ENCODE data around the gene WBP4.

Gene WBP4

DNA sequence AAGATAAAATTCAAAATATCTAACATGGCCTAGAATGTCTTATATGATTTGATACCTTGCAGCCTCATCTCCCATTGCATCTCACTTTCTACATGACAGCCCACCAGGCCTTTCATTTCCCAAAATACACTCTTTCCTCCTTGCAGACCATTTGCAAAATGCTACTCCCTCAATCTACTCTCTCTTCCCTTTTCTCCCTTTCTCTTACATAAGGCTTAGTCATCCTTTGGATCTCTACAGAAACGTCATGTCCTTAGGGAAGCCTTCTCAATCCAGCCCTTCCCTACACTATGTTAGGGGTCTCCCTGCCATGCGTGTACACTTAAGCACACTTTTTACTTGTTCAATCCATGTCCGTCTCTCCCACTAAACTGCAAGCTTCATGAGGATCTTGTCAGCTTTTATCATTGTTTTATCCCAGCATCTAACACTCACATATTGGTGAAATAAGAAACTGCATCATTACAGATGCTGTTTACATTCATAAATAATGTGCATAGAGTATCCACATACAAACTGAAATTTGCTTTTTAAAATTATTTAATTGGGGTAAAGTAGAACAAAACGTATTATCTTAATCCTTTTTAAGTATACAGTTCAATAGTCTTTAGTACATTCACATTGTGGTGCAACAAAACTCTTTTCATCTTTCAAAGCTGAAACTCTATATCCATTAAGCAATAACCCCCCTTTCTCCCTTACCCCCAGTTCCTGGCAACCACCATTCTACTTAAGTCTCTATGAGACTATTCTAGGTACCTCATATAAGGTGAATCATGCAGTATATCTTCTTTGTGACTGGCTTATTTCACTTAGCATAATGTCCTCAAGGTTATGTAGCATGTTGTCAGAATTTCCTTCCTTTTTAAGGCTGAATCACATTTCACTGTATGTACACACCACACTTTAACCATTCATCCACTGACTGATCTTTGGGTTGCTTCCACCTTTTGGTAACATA, 11.5 kb upstream of the WBP4 start:
- Histone ChIP-seq H3K27ac (ENCODE audit: low read depth, low read length, severe bottlenecking) (no peak overlapping the region), H3K4me1 (ENCODE audit: control insufficient read depth, insufficient read depth, low read length, poor library complexity, severe bottlenecking) (no peaks in the 10 kb centered on the region), H3K9me3 (ENCODE audit: control insufficient read depth, low read length) (peaks cover 11% of the 10 kb centered on the region), H3K36me3 (ENCODE audit: control insufficient read depth, insufficient read depth, low read length) (peaks cover 13% of the 10 kb centered on the region), H3K4me3 (ENCODE audit: extremely low read depth, insufficient read depth, low read length, poor library complexity, severe bottlenecking) (no peak overlapping the region)
- 89 to 91% methylated on average over 1 to 3 of the region's 4 CpGs for WGBS, 2 experiments (ENCODE audit: insufficient coverage in 2 of 2)

DNA sequence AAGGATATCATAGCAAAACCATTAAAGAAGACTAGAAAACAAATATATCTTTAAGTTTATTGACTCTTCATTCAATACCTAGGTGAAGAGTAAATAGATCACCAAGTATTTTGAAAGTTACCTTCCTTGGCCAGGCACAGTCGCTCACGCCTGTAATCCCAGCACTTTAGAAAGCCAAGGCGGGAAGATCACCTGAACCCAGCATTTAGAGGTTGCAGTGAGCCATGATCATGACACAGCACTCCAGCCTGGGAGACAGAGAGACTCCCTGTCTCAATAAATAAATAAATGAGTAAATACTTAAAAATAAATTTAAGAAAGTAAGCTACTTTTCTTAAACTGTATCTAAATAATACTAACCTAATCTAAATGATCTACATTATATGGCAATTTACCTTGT, 8.9 kb upstream of the WBP4 start:
- no peak overlapping the region for H3K27ac ChIP-seq (ENCODE audit: low read depth, low read length, severe bottlenecking)
- WGBS, 2 experiments (ENCODE audit: insufficient coverage in 2 of 2) = 94 to 100% methylated on average over 2 to 3 of the region's 3 CpGs
- no peaks in the 10 kb centered on the region for H3K4me1 ChIP-seq (ENCODE audit: control insufficient read depth, insufficient read depth, low read length, poor library complexity, severe bottlenecking)
- peaks cover 13% of the 10 kb centered on the region for H3K36me3 ChIP-seq (ENCODE audit: control insufficient read depth, insufficient read depth, low read length)
- peaks cover 11% of the 10 kb centered on the region for H3K9me3 ChIP-seq (ENCODE audit: control insufficient read depth, low read length)
- H3K4me3 ChIP-seq (ENCODE audit: extremely low read depth, insufficient read depth, low read length, poor library complexity, severe bottlenecking) = no peak overlapping the region

DNA sequence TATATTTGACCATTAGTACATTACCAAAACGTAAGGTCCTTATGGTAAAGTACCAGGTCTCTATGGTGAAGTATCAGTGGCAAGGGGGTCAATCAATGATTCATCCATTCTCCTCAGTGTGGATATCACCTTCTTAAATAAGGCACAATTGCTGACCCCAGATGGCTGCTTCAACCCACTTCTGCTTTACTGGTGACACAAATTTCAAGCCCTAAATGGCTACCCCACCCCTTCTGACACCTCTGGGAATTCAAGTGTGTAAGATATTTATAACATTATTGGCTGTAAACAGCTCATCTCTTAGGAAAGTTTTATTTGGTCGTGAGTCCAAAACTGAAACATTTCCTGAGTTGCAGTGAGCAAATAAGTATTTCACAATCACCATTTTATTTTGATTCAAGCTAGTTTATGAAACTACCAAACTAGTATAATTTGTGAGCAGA, 7.9 kb upstream of the WBP4 start:
- WGBS, 2 experiments (ENCODE audit: insufficient coverage in 2 of 2) = no CpG with 5 or more reads among the region's 2 CpGs
- Histone ChIP-seq H3K27ac (ENCODE audit: low read depth, low read length, severe bottlenecking) (no peak overlapping the region), H3K4me1 (ENCODE audit: control insufficient read depth, insufficient read depth, low read length, poor library complexity, severe bottlenecking) (no peaks in the 10 kb centered on the region), H3K9me3 (ENCODE audit: control insufficient read depth, low read length) (peaks cover 9% of the 10 kb centered on the region), H3K4me3 (ENCODE audit: extremely low read depth, insufficient read depth, low read length, poor library complexity, severe bottlenecking) (no peak overlapping the region), H3K36me3 (ENCODE audit: control insufficient read depth, insufficient read depth, low read length) (peaks cover 8% of the 10 kb centered on the region)

DNA sequence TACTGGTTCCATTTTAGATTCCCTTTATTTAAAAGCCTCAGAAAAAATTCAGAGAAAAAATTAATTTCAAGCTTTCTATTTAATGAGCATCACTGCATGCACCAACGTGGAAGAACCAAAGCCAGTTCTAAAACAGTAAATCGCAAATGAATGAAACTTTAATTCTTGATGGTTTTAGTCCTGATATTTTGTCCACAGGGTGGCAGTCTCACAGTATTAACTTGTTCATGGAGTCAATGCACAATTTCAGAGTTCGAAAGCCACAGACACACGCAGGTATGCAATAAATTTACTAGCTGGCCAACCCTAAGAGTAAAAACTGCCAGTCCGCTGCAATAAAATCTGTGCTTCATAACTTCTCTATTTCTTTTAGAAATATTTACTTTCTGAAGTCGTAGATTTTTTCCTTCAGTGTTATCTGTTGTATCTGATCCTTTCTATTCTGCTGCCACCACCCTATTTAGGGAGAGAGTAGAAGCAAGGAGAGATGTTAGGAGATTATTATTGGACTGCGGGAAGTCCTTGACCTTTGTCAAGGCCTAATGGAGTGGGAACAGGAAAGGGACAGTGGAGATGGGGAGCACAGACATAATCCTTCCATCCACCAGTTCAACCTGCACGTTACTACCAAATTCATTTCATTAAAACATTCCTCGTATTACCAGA, 7.0 kb upstream of the WBP4 start:
- H3K36me3 ChIP-seq (ENCODE audit: control insufficient read depth, insufficient read depth, low read length) = peaks cover 5% of the 10 kb centered on the region
- no peak overlapping the region for H3K27ac ChIP-seq (ENCODE audit: low read depth, low read length, severe bottlenecking)
- 81 to 87% methylated on average over 6 of the region's 9 CpGs for WGBS, 2 experiments (ENCODE audit: insufficient coverage in 2 of 2)
- H3K4me3 ChIP-seq (ENCODE audit: extremely low read depth, insufficient read depth, low read length, poor library complexity, severe bottlenecking) = no peak overlapping the region
- H3K4me1 ChIP-seq (ENCODE audit: control insufficient read depth, insufficient read depth, low read length, poor library complexity, severe bottlenecking) = no peaks in the 10 kb centered on the region
- no peaks in the 10 kb centered on the region for H3K9me3 ChIP-seq (ENCODE audit: control insufficient read depth, low read length)

DNA sequence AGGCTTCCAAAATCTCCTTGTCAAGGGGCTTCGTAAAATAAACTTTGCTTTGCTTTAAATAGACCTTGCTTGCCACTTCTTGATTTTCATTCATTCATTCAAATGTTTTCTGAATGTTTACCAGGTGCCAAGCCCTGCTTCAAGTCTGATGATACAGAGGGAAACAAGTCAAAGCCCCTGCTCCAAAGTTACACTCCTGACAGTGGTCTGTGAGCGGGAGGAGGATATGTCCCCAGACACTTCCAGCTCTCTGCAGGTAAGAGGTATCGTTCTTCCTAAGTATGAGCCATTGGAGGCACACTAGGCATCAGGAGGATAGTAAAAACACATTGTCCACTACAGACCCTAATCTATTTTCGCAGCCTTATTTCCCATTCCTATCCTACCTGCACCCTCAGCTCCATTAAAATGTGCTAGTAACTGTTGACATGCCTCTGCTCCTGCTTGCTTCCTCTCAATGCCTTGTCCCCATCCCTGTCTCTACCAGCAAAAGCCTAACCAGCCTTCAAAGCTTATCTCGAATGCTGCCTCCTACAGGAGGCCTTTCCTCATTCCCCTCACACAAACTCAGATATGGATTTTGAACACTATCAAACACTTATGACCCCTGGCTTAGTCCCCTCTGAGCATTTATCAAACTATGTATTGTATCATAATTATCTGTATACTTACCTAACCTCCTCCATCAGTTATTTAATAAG, 6.2 kb upstream of the WBP4 start:
- 81 to 82% methylated on average over 4 to 5 of the region's 5 CpGs for WGBS, 2 experiments (ENCODE audit: insufficient coverage in 2 of 2)
- Histone ChIP-seq H3K27ac (ENCODE audit: low read depth, low read length, severe bottlenecking) (no peak overlapping the region), H3K36me3 (ENCODE audit: control insufficient read depth, insufficient read depth, low read length) (peaks cover 5% of the 10 kb centered on the region), H3K4me1 (ENCODE audit: control insufficient read depth, insufficient read depth, low read length, poor library complexity, severe bottlenecking) (no peaks in the 10 kb centered on the region), H3K9me3 (ENCODE audit: control insufficient read depth, low read length) (no peaks in the 10 kb centered on the region), H3K4me3 (ENCODE audit: extremely low read depth, insufficient read depth, low read length, poor library complexity, severe bottlenecking) (no peak overlapping the region)

DNA sequence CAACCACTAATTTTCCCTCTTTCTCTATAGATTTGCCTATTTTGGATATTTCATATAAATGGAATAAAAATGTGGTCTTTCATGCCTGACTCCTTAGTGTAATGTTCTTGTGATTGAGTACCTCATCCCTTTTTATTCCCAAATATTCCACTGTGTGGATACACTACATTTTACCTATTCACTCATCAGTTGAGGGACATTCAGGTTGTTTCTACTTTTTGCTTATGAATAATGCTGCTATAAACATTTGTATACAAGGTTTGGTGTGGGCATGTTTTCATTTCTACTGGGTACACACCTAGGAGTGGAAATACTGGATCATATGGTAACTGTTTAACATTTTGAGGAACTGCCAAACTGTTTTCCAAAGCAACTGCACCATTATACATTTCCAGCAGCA, 5.1 kb upstream of the WBP4 start:
- H3K4me3 ChIP-seq (ENCODE audit: extremely low read depth, insufficient read depth, low read length, poor library complexity, severe bottlenecking) = no peak overlapping the region
- no peaks in the 10 kb centered on the region for H3K4me1 ChIP-seq (ENCODE audit: control insufficient read depth, insufficient read depth, low read length, poor library complexity, severe bottlenecking)
- H3K36me3 ChIP-seq (ENCODE audit: control insufficient read depth, insufficient read depth, low read length) = peaks cover 5% of the 10 kb centered on the region
- H3K27ac ChIP-seq (ENCODE audit: low read depth, low read length, severe bottlenecking) = no peak overlapping the region
- H3K9me3 ChIP-seq (ENCODE audit: control insufficient read depth, low read length) = no peaks in the 10 kb centered on the region

DNA sequence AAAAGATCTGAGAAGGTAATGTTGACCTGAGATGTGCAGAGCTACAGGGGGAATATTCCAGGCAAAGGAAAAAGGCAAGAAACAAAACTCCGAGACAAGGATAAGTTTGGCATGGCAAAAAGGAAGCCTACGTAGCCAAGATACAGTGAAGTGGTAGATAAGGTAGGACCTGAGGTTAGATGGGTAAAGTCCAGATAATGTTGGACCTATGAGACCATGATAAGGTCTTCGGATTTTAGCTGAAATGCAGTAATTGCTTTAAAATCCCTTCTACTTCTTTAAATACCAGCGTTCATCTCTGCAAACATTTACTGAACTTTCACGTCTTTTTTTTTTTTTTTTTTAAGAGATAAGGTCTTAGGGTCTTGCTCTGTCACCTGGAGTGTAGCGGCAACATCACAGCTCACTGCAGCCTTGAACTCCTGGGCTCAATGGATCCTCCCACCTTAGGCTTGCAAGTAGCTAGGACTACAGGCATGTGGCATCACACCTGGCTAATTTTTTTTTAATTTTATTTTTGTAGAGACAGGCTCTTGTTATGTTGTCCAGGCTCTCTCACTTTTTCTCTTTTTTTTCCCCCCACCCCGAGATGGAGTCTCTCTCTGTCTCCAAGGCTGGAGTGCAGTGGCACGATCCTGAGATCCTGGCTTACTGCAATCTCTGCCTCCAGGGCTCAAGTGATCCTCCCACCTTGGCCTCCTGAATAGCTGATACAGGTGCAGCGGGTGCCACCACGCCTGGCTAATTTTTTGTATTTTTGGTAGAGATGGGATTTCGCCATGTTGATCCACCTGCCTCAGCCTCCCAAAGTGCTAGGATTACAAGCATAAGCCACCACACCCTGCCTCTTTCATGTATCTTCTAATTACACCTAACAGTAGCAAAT, 4.2 kb upstream of the WBP4 start:
- Histone ChIP-seq H3K9me3 (ENCODE audit: control insufficient read depth, low read length) (no peaks in the 10 kb centered on the region), H3K4me1 (ENCODE audit: control insufficient read depth, insufficient read depth, low read length, poor library complexity, severe bottlenecking) (no peaks in the 10 kb centered on the region), H3K4me3 (ENCODE audit: extremely low read depth, insufficient read depth, low read length, poor library complexity, severe bottlenecking) (no peak overlapping the region), H3K36me3 (ENCODE audit: control insufficient read depth, insufficient read depth, low read length) (peaks cover under 1% of the 10 kb centered on the region), H3K27ac (ENCODE audit: low read depth, low read length, severe bottlenecking) (no peak overlapping the region)
- WGBS, 2 experiments (ENCODE audit: insufficient coverage in 2 of 2) = 94% methylated on average over 4 of the region's 11 CpGs

DNA sequence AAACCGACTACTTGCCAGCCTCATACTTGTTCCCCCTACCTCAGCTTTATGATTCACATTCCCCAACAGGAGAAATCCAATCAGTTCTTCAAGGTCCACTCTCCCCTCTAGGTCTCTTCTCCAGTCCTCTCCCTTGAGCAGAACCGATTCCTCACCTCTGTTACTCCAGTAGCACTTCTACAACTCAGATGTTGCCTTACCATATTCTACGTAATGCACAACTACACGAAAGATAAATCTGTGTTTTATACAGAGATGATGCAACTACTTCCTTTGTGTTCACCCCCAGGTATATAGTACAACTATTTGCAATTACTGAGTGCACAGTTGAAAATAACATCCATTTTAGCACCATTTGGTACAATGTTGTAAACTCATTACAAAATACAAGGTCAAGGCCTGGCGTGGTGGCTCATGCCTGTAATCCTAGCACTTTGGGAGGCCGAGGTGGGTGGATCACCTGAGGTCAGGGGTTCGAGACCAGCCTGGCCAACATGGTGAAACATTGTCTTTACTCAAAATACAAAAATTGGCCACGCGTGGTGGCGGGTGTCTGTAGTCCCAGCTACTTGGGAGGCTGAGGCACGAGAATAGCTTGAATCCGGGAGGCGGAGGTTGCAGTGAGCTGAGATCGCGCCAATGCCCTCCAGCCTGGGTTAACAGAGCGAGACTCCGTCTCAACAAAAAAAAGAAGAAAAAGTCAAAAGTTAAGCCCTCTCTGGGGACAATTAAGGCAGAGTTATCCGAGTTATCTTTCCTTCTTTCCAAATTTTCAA, 2.8 kb upstream of the WBP4 start:
- no peak overlapping the region for H3K27ac ChIP-seq (ENCODE audit: low read depth, low read length, severe bottlenecking)
- no peaks in the 10 kb centered on the region for H3K9me3 ChIP-seq (ENCODE audit: control insufficient read depth, low read length)
- H3K4me1 ChIP-seq (ENCODE audit: control insufficient read depth, insufficient read depth, low read length, poor library complexity, severe bottlenecking) = peaks cover 3% of the 10 kb centered on the region
- WGBS, 2 experiments (ENCODE audit: insufficient coverage in 2 of 2) = 92 to 94% methylated on average over 11 to 15 of the region's 18 CpGs
- H3K36me3 ChIP-seq (ENCODE audit: control insufficient read depth, insufficient read depth, low read length) = no peaks in the 10 kb centered on the region
- H3K4me3 ChIP-seq (ENCODE audit: extremely low read depth, insufficient read depth, low read length, poor library complexity, severe bottlenecking) = peak overlapping the region; percentile 81

DNA sequence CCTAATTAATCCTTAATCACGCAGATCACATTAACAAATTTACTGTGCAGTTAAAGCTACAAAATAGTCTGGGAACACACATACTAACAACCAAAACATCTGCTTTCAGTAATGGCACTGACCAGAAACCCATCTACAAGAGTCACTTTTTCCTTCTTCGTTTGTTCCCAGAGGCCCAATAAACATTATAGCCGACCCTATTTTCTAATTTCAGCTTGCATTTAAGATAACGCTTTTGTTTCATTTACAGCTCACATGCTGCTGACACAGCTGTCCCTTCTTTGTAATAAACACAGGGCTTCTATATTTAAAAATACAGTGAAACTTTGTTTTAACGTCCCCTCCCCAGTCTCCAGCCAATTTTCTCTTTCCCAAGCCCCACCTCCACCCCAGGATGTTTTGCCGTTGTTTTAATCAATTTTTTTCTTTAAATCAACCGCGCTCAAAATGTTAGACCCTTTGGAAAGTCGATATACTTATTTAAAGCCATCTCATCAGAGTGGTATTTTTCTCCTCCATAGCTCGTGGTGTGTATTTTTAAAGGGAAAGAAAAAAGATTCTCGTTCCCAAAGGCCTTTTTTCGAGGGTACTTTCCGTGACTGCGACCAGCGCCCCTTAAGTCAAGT, 1.7 kb upstream of the WBP4 start:
- Histone ChIP-seq H3K9me3 (ENCODE audit: control insufficient read depth, low read length) (no peaks in the 10 kb centered on the region), H3K4me1 (ENCODE audit: control insufficient read depth, insufficient read depth, low read length, poor library complexity, severe bottlenecking) (peaks cover 13% of the 10 kb centered on the region), H3K4me3 (ENCODE audit: extremely low read depth, insufficient read depth, low read length, poor library complexity, severe bottlenecking) (peak overlapping the region; percentile 81), H3K36me3 (ENCODE audit: control insufficient read depth, insufficient read depth, low read length) (no peaks in the 10 kb centered on the region), H3K27ac (ENCODE audit: low read depth, low read length, severe bottlenecking) (peak overlapping the region; percentile 95)
- WGBS, 2 experiments (ENCODE audit: insufficient coverage in 2 of 2) = 9 to 14% methylated on average over 6 to 9 of the region's 15 CpGs

All from mesodermal cell (in vitro differentiated cells).